ENCODE measurements around the gene SLC1A5. TPM values are rescaled to one million over a fixed set of nuclear protein-coding genes. Genes with fewer than 3 reads are reported as not detected.

Gene SLC1A5
- total RNA-seq, 2 experiments from 2014 or later: 7.1 TPM

DNA sequence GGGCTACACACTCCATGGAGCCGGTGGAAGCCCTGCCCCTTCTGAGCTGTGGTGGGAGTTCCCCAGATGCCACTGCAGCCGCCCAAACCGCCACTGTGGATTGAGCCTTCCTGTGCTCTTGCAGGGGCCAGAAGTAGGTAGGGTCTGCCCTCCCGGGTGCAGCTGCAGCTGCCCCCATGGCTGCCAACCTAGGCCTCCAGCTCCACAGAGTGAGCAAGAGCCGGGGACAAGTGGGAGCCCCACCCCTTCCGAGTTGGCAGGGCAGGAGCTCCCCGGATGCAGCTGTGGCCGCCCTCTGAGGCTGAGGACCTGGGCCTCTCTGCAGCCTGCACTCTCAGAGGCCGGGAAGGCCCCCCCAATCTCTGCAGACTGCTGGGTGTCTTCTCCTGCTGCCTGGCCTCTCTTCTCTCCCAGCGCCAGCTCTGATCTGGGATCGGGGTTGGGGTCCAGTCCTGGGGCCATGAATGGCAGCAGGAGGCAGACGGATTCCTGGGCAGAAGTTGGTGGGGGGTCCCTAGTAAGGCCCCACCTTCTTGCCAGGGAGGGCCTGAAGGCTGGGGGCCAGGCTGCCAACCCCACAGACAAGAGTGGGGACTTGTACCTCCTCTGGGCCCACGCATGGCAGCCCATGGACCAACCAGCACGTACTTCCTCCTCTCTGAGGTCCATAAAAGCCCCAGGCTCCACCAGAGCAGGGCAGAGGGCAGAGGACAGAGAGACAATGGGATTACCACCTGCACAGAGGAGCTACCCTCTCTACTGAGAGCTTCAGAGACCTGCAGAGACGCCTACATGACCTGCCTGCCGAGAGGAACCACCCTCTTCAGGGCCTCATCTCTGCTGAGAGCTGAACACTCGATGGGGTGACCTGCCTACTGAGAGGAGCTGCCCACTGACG lies 33.4 kb upstream of the SLC1A5 start:
- Mint-ChIP-seq H3K27me3 (no peaks in the 10 kb centered on the region), H3K4me1 (ENCODE audit: low read depth) (peaks cover 26% of the 10 kb centered on the region), H3K4me3 (peak overlapping the region; percentile 30), H3K9me3 (no peaks in the 10 kb centered on the region), H3K27ac (peak overlapping the region; percentile 83), H3K36me3 (ENCODE audit: low read depth) (no peaks in the 10 kb centered on the region)
- intact Hi-C loops (cut with DNase I, micrococcal nuclease): loop anchor here in 1 of 2 experiments (5.0 kb wide), 1 partner anchor 34 kb away; the partner anchor contains the start of gene SLC1A5
- Histone ChIP-seq H3K27ac (ENCODE audit: low read depth in 1 of 2, low read length in 2 of 2) (peak overlapping the region; percentile 51 to 74), H3K36me3 (ENCODE audit: insufficient read depth, low read length) (no peaks in the 10 kb centered on the region), H3K4me3 (ENCODE audit: low read length) (peak overlapping the region; percentile 13), H3K4me1 (ENCODE audit: insufficient read depth, low read length) (peaks cover 35% of the 10 kb centered on the region), H3K9me3 (ENCODE audit: control insufficient read depth in 1 of 2, insufficient read depth in 1 of 2, low read length in 2 of 2) (no peaks in the 10 kb centered on the region), H3K27me3 (ENCODE audit: control insufficient read depth in 1 of 2, insufficient read depth in 2 of 2, low read length in 2 of 2) (no peaks in the 10 kb centered on the region)
- ChIA-PET POLR2A (interaction anchor here (0.9 to 2.3 kb wide), 8 partner anchors 9 to 209 kb away, joined by 3 to 9 read pairs (median 4); partner anchors contain the start of genes AP2S1 and SLC1A5), CTCF (interaction anchor here (4.0 kb wide), 1 partner anchor 19 kb away, joined by 12 read pairs; no protein-coding TSS in a partner anchor)
- ATAC-seq (ENCODE audit: poor library complexity): peak; percentile 91
- DNase-seq: peak; percentile 33 to 83 (median 52)
- TF ChIP-seq, protein P1, sequence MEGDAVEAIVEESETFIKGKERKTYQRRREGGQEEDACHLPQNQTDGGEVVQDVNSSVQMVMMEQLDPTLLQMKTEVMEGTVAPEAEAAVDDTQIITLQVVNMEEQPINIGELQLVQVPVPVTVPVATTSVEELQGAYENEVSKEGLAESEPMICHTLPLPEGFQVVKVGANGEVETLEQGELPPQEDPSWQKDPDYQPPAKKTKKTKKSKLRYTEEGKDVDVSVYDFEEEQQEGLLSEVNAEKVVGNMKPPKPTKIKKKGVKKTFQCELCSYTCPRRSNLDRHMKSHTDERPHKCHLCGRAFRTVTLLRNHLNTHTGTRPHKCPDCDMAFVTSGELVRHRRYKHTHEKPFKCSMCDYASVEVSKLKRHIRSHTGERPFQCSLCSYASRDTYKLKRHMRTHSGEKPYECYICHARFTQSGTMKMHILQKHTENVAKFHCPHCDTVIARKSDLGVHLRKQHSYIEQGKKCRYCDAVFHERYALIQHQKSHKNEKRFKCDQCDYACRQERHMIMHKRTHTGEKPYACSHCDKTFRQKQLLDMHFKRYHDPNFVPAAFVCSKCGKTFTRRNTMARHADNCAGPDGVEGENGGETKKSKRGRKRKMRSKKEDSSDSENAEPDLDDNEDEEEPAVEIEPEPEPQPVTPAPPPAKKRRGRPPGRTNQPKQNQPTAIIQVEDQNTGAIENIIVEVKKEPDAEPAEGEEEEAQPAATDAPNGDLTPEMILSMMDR (IDR thresholded peaks at IDR 0.05): no peak

DNA sequence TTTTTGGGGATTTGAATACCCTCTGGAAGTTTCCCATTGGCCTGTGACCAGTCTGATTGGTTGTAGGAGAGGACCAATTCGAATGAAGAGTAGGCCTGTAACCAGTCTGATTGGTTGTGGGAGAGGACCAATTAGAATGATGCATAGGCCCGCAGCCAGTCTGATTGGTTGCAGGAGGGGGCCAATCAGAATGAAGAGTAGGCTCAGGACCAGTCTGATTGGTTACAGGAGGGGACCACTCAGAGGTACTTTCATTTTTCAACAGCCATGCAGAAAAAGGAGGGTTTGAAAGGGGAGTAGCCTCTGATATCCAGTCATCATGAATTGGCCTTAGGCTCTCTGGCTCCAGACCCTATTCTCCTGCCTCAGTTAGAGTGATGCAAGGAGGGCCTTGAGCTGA lies 30.4 kb upstream of the SLC1A5 start:
- Histone ChIP-seq H3K27me3 (ENCODE audit: control insufficient read depth in 1 of 2, insufficient read depth in 2 of 2, low read length in 2 of 2) (no peaks in the 10 kb centered on the region), H3K27ac (ENCODE audit: low read depth in 1 of 2, low read length in 2 of 2) (no peak overlapping the region), H3K9me3 (ENCODE audit: control insufficient read depth in 1 of 2, insufficient read depth in 1 of 2, low read length in 2 of 2) (no peaks in the 10 kb centered on the region), H3K4me3 (ENCODE audit: low read length) (no peak overlapping the region), H3K36me3 (ENCODE audit: insufficient read depth, low read length) (no peaks in the 10 kb centered on the region), H3K4me1 (ENCODE audit: insufficient read depth, low read length) (peaks cover 41% of the 10 kb centered on the region)
- CTCF ChIA-PET: no interaction called here
- H3K9me3 Mint-ChIP-seq: no peaks in the 10 kb centered on the region
- H3K4me1 Mint-ChIP-seq (ENCODE audit: low read depth): peaks cover 26% of the 10 kb centered on the region
- intact Hi-C loops (cut with DNase I, micrococcal nuclease): no loop called here
- H3K27ac Mint-ChIP-seq: no peak overlapping the region
- no peak overlapping the region for H3K4me3 Mint-ChIP-seq
- DNase-seq (peak in 1 of 14 experiments; percentile 20), ATAC-seq (ENCODE audit: poor library complexity) (no peak)
- H3K36me3 Mint-ChIP-seq (ENCODE audit: low read depth): no peaks in the 10 kb centered on the region
- POLR2A ChIA-PET: no interaction called here
- no peaks in the 10 kb centered on the region for H3K27me3 Mint-ChIP-seq
- TF ChIP-seq, protein P1 (IDR thresholded peaks at IDR 0.05): no peak

DNA sequence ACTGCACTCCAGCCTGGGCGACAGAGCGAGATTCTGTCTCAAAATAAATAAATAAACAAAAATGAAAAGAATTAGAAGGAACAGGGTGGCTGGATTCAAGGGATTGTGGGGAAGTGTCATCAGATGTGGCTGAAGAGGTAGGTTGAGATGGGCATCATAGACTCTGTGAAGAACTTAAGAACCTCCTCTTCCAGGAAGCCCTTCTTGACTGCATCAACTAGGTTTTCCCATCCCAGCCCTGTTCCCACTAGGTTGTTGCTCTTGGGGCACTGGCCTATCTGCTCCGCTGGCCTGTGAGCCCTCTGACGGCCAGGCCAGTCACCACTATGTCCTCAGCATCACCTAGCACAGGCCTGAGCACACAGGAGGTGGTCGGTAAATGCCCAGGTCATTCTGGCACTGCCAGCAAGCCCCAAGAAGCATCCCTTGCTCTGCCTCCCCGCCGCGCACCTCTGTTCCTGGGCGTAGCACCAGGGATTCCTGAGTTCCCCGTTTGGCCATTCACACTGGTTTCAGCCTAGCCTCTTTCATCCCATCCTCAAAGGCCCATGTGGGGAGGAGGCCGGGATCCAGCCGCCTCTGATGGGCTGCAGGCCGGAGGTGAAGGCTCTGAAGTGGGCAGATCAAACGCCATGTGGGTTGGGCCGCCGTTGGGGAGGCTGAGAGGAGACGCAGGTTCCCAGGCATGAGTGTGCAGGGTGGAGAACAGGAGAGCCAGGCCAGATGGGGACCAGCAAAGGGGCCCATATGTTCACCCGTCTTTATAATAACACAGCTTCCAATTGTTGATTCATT lies 27.6 kb upstream of the SLC1A5 start:
- DNase-seq: no peak
- no peak overlapping the region for H3K27ac Mint-ChIP-seq
- no peaks in the 10 kb centered on the region for H3K27me3 ChIP-seq (ENCODE audit: control insufficient read depth in 1 of 2, insufficient read depth in 2 of 2, low read length in 2 of 2)
- no peak for ATAC-seq (ENCODE audit: poor library complexity)
- CTCF ChIA-PET: no interaction called here
- POLR2A ChIA-PET: no interaction called here
- no peak overlapping the region for H3K4me3 Mint-ChIP-seq
- H3K36me3 ChIP-seq (ENCODE audit: insufficient read depth, low read length): no peaks in the 10 kb centered on the region
- peaks cover 27% of the 10 kb centered on the region for H3K4me1 ChIP-seq (ENCODE audit: insufficient read depth, low read length)
- H3K4me1 Mint-ChIP-seq (ENCODE audit: low read depth): peaks cover 16% of the 10 kb centered on the region
- H3K27me3 Mint-ChIP-seq: no peaks in the 10 kb centered on the region
- H3K9me3 ChIP-seq (ENCODE audit: control insufficient read depth in 1 of 2, insufficient read depth in 1 of 2, low read length in 2 of 2): no peaks in the 10 kb centered on the region
- no peaks in the 10 kb centered on the region for H3K9me3 Mint-ChIP-seq
- TF ChIP-seq, protein P1 (IDR thresholded peaks at IDR 0.05): no peak
- no peak overlapping the region for H3K4me3 ChIP-seq (ENCODE audit: low read length)
- H3K36me3 Mint-ChIP-seq (ENCODE audit: low read depth): no peaks in the 10 kb centered on the region
- H3K27ac ChIP-seq (ENCODE audit: low read depth in 1 of 2, low read length in 2 of 2): no peak overlapping the region
- intact Hi-C loops (cut with DNase I, micrococcal nuclease): no loop called here

All from CD4-positive, alpha-beta T cell (primary cell).